H1 (cell line): Measurements from ENCODE around the gene ATAD3A. TPM values are rescaled to one million over a fixed set of nuclear protein-coding genes. Genes with fewer than 3 reads are reported as not detected.

Experiments used
- CTCF ChIA-PET: fragments of 300-600 bp; sonication (Branson Sonifier 250); formaldehyde crosslinking; loops from one replicate; lab custom pipeline; 2021; ENCODE audit not compliant: partially characterized antibody; lab: Charles Lee
- POLR2A ChIA-PET: fragments of 300-600 bp; sonication (Branson Sonifier 250); formaldehyde crosslinking; loops from one replicate; lab custom pipeline; 2021; ENCODE audit warnings: inconsistent platforms; ENCODE audit not compliant: partially characterized antibody; lab: Charles Lee
- DNase-seq, 2 experiments: peaks; one replicate each; pipeline versions ENCODE4 v3.0.0 to v3.0.0-alpha.2; 2010 to 2022; ENCODE audit warnings: low spot score in 2 of 2, low read depth in 1 of 2, mixed read lengths in 1 of 2
- FAIRE-seq: peaks from 2 replicates; lab custom pipeline; 2011; peaks lifted over from hg19 to GRCh38; lab: Jason Lieb, UNC
- H2AFZ ChIP-seq: 2 replicates; pipeline ENCODE4 v1.8.1; 2012; ENCODE audit warnings: low read length, inconsistent platforms
- H2AK5ac ChIP-seq: 2 replicates; pipeline ENCODE4 v1.6.1; 2013; ENCODE audit warnings: low read depth, low read length
- H2BK120ac ChIP-seq: replicated peaks from 2 replicates; pipeline ENCODE3; 2013; ENCODE audit warnings: low read depth, low read length, inconsistent platforms
- H2BK12ac ChIP-seq: 2 replicates; pipeline ENCODE4 v1.6.1; 2013; ENCODE audit warnings: low read depth, low read length
- H2BK15ac ChIP-seq: 2 replicates; pipeline ENCODE4 v1.6.1; 2013; ENCODE audit warnings: low read length
- H2BK20ac ChIP-seq: 2 replicates; pipeline ENCODE4 v1.6.1; 2013; ENCODE audit warnings: low read length
- H2BK5ac ChIP-seq: 2 replicates; pipeline ENCODE4 v1.6.1; 2013; ENCODE audit warnings: low read depth, low read length
- H3K14ac ChIP-seq: 2 replicates; pipeline ENCODE4 v1.6.1; 2013; ENCODE audit warnings: inconsistent platforms; ENCODE audit not compliant: insufficient read length
- H3K18ac ChIP-seq: 2 replicates; pipeline ENCODE4 v1.6.1; 2013; ENCODE audit warnings: low read length; ENCODE audit errors: extremely low read depth
- H3K23ac ChIP-seq: 2 replicates; pipeline ENCODE4 v1.6.1; 2013; ENCODE audit warnings: inconsistent platforms; ENCODE audit not compliant: insufficient read length
- H3K23me2 ChIP-seq: 2 replicates; pipeline ENCODE4 v1.6.1; 2013; ENCODE audit warnings: low read depth, low read length
- H3K27ac ChIP-seq: 2 replicates; pipeline ENCODE4 v1.6.1; 2011; ENCODE audit warnings: low read depth, low read length, inconsistent platforms
- H3K27me3 ChIP-seq, 4 experiments: replicated peaks in 1 of 4; 1 replicate in 1 of 4; 2 replicates in 3 of 4; pipeline versions ENCODE4 v1.6.1 to v1.8.1; 2011 to 2013; ENCODE audit warnings: low read length in 3 of 4, mild to moderate bottlenecking in 3 of 4, inconsistent platforms in 2 of 4, mixed read lengths in 2 of 4, moderate library complexity in 1 of 4; ENCODE audit not compliant: control insufficient read depth in 3 of 4, insufficient read depth in 3 of 4; ENCODE audit errors: extremely low read depth in 1 of 4
- H3K36me3 ChIP-seq, 4 experiments: 2 replicates each; pipeline versions ENCODE4 v1.6.1 to v1.8.1; 2011 to 2013; ENCODE audit warnings: mild to moderate bottlenecking in 4 of 4, low read length in 3 of 4, moderate library complexity in 2 of 4, control low read depth in 1 of 4, inconsistent platforms in 1 of 4; ENCODE audit not compliant: insufficient read depth in 4 of 4, control insufficient read depth in 2 of 4
- H3K4ac ChIP-seq: replicated peaks from 2 replicates; pipeline ENCODE3; 2013; ENCODE audit warnings: low read length, low read depth, mixed read lengths, inconsistent platforms; ENCODE audit not compliant: insufficient read length
- H3K4me1 ChIP-seq, 4 experiments: replicated peaks in 1 of 4; 1 replicate in 1 of 4; 2 replicates in 3 of 4; pipeline versions ENCODE4 v1.6.1 to v1.8.1; 2011 to 2013; ENCODE audit warnings: low read length in 3 of 4, inconsistent platforms in 2 of 4, mixed read lengths in 1 of 4; ENCODE audit not compliant: insufficient read depth in 4 of 4, control insufficient read depth in 3 of 4
- H3K4me2 ChIP-seq, 2 experiments: 2 replicates each; pipeline versions ENCODE4 v1.6.1 to v1.8.1; 2011 to 2013; ENCODE audit warnings: low read depth in 2 of 2, low read length in 2 of 2, control low read depth in 1 of 2, inconsistent platforms in 1 of 2, mild to moderate bottlenecking in 1 of 2; ENCODE audit not compliant: insufficient read depth in 1 of 2
- H3K4me3 ChIP-seq, 4 experiments: fragments of 200-600, 300-600 bp in 1 of 4; sonication (generic), shearing (Covaris generic), sonication (Bioruptor Twin) in 1 of 4; 2 replicates each; pipeline versions ENCODE4 v1.5.1 to v1.8.1; 2011 to 2016; ENCODE audit warnings: low read length in 4 of 4, low read depth in 3 of 4, control low read depth in 2 of 4, inconsistent platforms in 2 of 4, mild to moderate bottlenecking in 2 of 4, mixed read lengths in 1 of 4, moderate library complexity in 1 of 4; ENCODE audit not compliant: insufficient read depth in 2 of 4; ENCODE audit errors: extremely low read depth in 1 of 4
- H3K56ac ChIP-seq: replicated peaks from 2 replicates; pipeline ENCODE3; 2013; ENCODE audit warnings: low read depth, mild to moderate bottlenecking, mixed read lengths, low read length, inconsistent platforms; ENCODE audit not compliant: insufficient read length
- H3K79me1 ChIP-seq: 2 replicates; pipeline ENCODE4 v1.6.1; 2013; ENCODE audit warnings: low read depth, low read length, control low read depth
- H3K79me2 ChIP-seq, 2 experiments: 2 replicates each; pipeline versions ENCODE4 v1.6.1 to v1.8.1; 2012 to 2013; ENCODE audit warnings: low read length in 2 of 2, mild to moderate bottlenecking in 2 of 2, inconsistent platforms in 1 of 2; ENCODE audit not compliant: insufficient read depth in 2 of 2, control insufficient read depth in 1 of 2
- H3K9ac ChIP-seq, 4 experiments: replicated peaks in 1 of 4; 1 replicate in 1 of 4; 2 replicates in 3 of 4; pipeline versions ENCODE4 v1.6.1 to v1.8.1; 2011 to 2013; ENCODE audit warnings: low read depth in 3 of 4, low read length in 3 of 4, control low read depth in 2 of 4, mild to moderate bottlenecking in 2 of 4, moderate library complexity in 2 of 4, inconsistent platforms in 1 of 4; ENCODE audit errors: extremely low read depth in 1 of 4
- H3K9me3 ChIP-seq, 2 experiments: 2 replicates each; pipeline versions ENCODE4 v1.6.1 to v1.8.1; 2012 to 2013; ENCODE audit warnings: mild to moderate bottlenecking in 2 of 2, moderate library complexity in 2 of 2, control low read depth in 1 of 2, inconsistent platforms in 1 of 2, low read depth in 1 of 2, low read length in 1 of 2, mixed read lengths in 1 of 2; ENCODE audit not compliant: insufficient read depth in 2 of 2
- H4K20me1 ChIP-seq, 2 experiments: replicated peaks in 1 of 2; 2 replicates each; pipeline versions ENCODE3 to v1.8.1; 2011 to 2013; ENCODE audit warnings: inconsistent platforms in 2 of 2, low read length in 2 of 2, mild to moderate bottlenecking in 1 of 2; ENCODE audit not compliant: insufficient read depth in 2 of 2, control insufficient read depth in 1 of 2
- H4K5ac ChIP-seq: 2 replicates; pipeline ENCODE4 v1.6.1; 2013; ENCODE audit warnings: low read length, low read depth, mixed read lengths, inconsistent platforms; ENCODE audit not compliant: insufficient read length
- H4K8ac ChIP-seq: 2 replicates; pipeline ENCODE4 v1.8.0; 2013; ENCODE audit warnings: mild to moderate bottlenecking, moderate library complexity, low read length, inconsistent platforms; ENCODE audit not compliant: insufficient read depth; ENCODE audit errors: extremely low read depth
- H4K91ac ChIP-seq: replicated peaks from 2 replicates; pipeline ENCODE3; 2013; ENCODE audit warnings: low read length, mixed read lengths, inconsistent platforms; ENCODE audit not compliant: insufficient read length
- BRCA1 ChIP-seq: IDR thresholded peaks from 2 replicates; pipeline ENCODE4 v1.6.1; 2012; ENCODE audit warnings: low read depth, low read length, improper control_type of control experiment
- CBX5 ChIP-seq: fragments of 300-800, 300-1000 bp; sonication (generic); IDR thresholded peaks from 2 replicates; pipeline ENCODE4 v1.7.1; 2016; ENCODE audit warnings: antibody characterized with exemption, low read length, low read depth
- WGBS, 2 experiments: shearing (Covaris generic) in 1 of 2; methylation state at CpG; one replicate each; pipeline versions ENCODE4 v1.1.6 to v1.1.7; 2013 to 2015; ENCODE audit warnings: low lambda C conversion rate in 2 of 2, mixed read lengths in 2 of 2, inconsistent platforms in 1 of 2, low coverage in 1 of 2, missing lambda C conversion rate in 1 of 2; ENCODE audit not compliant: insufficient replicate concordance in 2 of 2, insufficient coverage in 1 of 2, insufficient read length in 1 of 2; ENCODE audit errors: extremely low coverage in 1 of 2, missing lambda C conversion rate in 1 of 2; 5-methylcytosine and 5-hydroxymethylcytosine counted together
- polyA plus RNA-seq, 7 experiments: library from polyadenylated mRNA; depleted of rRNA in 3 of 7; stranded (reverse) in 5 of 7; unstranded in 2 of 7; fragments of >200 nt in 5 of 7; fragments of 200-250 nt in 2 of 7; gene quantifications; 1 replicate in 5 of 7; 2 replicates in 1 of 7; 4 replicates in 1 of 7; pipeline versions ENCODE4 v1.2.1 to v1.2.3, GENCODE V29; 2011 to 2013; ENCODE audit warnings: missing spikeins in 2 of 7, mixed read lengths in 2 of 7
- total RNA-seq: library from RNA; stranded (reverse); fragmentation: NEBNext Ultra II Directional; extraction: Animal tissue kit (Norgen Biotek cat#: 25700); gene quantifications from 2 replicates; pipeline ENCODE4 v1.2.1, GENCODE V29; 2021

Gene ATAD3A
- total and polyA plus RNA-seq, 2 of the 8 experiments (the other 6 are each of a cell fraction or from before 2014, with no cell fraction given): 28.3 to 64.7 TPM

DNA sequence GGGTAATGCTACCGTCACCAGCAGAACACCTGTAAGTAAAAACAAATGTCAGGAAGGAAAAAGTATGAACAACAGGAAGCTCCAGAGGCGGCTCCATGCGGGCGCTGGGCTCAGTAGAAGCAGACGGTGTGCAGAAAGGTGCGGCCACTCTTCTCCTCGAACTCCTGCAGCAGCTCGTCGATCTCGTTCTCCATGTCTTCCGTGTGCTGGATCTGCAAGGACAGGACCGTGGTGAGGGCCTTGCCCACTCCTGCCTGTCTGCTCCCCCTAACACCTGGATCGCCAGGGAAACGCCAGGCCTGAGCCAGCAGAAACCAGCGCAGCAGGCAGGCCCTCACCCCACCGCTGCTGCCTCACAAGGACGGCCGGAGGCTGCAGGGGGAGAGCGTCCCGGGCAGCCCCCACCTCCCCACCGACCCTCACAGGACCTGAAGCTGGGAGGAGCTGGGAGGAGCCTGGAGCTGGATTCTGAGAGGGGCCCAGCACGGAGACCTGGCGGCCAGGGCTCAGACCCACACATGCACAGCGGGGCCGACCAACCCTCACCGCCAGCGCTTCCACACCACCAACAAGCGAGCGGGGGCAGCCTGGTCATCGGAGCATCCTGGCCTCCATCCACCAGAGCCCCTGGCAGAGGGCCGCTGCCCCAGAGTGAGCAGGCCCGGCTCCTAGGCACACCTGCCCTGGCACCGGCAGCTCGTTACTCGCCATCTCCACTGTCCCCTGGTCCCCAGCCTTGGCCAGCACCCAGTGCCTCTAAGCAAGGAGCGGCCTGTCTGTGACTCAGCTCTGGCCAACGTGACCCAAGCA, 30.2 kb downstream of the ATAD3A start:
- FAIRE-seq (no peak), DNase-seq (no peak)
- Histone ChIP-seq H2BK20ac (no peak overlapping the region), H3K14ac (no peak overlapping the region), H3K79me1 (peaks cover 7% of the 10 kb centered on the region), H4K5ac (no peak overlapping the region), H3K27me3 (no peaks in the 10 kb centered on the region), H2BK5ac (no peak overlapping the region), H4K91ac (no peak overlapping the region), H2AFZ (no peak overlapping the region), H3K4ac (no peak overlapping the region), H3K23ac (no peak overlapping the region), H3K4me3 (no peak overlapping the region), H3K79me2 (peaks cover 0 to 5% of the 10 kb centered on the region in 2 experiments; a peak in 1 of 4 replicates), H3K56ac (no peak overlapping the region), H4K20me1 (peaks cover 6 to 25% of the 10 kb centered on the region in 2 experiments), H3K9ac (no peak overlapping the region), H2AK5ac (no peak overlapping the region), H3K18ac (no peak overlapping the region), H3K36me3 (peaks cover 2 to 23% (median 12%) of the 10 kb centered on the region in 4 experiments; a peak in 5 of 8 replicates), H4K8ac (peak overlapping the region; percentile 2; the same call in 1 of the 2 replicates), H2BK12ac (no peak overlapping the region), H3K23me2 (peaks cover 10% of the 10 kb centered on the region; the same call in 1 of the 2 replicates), H3K4me1 (peaks cover 0 to 5% (median 2%) of the 10 kb centered on the region in 4 experiments; a peak in 3 of 7 replicates), H3K27ac (no peak overlapping the region), H3K4me2 (no peak overlapping the region), H2BK15ac (no peak overlapping the region), H2BK120ac (no peak overlapping the region), H3K9me3 (no peaks in the 10 kb centered on the region)
- POLR2A ChIA-PET: interaction anchor here (1.0 to 23.0 kb wide), 3 partner anchors 8 to 135 kb away, joined by 3 to 367 read pairs (median 5); partner anchors contain the start of gene MRPL20
- WGBS, 2 experiments: 89% methylated on average over 33 of the region's 37 CpGs; no CpG with 5 or more reads in 1 of the 2 experiments
- CTCF ChIA-PET: interaction anchor here (1.0 to 2.1 kb wide), 3 partner anchors 9 to 255 kb away, joined by 3 to 8 read pairs (median 3); no protein-coding TSS in a partner anchor
- no peak for TF ChIP-seq BRCA1
- no peak for TF ChIP-seq CBX5
